K562 (cell line): ENCODE data around the gene LUZP1. TPM values are rescaled to one million over a fixed set of nuclear protein-coding genes. Genes with fewer than 3 reads are reported as not detected.

Experiments
- MGA ChIP-seq: fragments of 450-650 bp; IDR thresholded peaks from 2 replicates; pipeline ENCODE4 v1.6.1; 2016; ENCODE audit warnings: mild to moderate bottlenecking, moderate library complexity
- TAF15 ChIP-seq: fragments of 200-400 bp; formaldehyde crosslinking; IDR thresholded peaks from 2 replicates; pipeline ENCODE4 v1.6.1; 2017; ENCODE audit warnings: mild to moderate bottlenecking, low read depth, low read length, moderate library complexity
- TRIM25 ChIP-seq: fragments of 450-650 bp; IDR thresholded peaks from 2 replicates; pipeline ENCODE4 v1.7.0; 2016; ENCODE audit warnings: borderline replicate concordance
- ZNF239 ChIP-seq: fragments of 250-450 bp; sonication (Bioruptor Pico); IDR thresholded peaks from 2 replicates; pipeline ENCODE4 v1.4.0; 2020; ENCODE audit warnings: mild to moderate bottlenecking
- ZNF280B ChIP-seq: fragments of 250-450 bp; sonication (Bioruptor Pico); IDR thresholded peaks from 2 replicates; pipeline ENCODE4 v1.5.1; 2021; ENCODE audit warnings: mild to moderate bottlenecking
- ZNF717 ChIP-seq: fragments of 250-450 bp; sonication (Bioruptor Pico); IDR thresholded peaks from 2 replicates; pipeline ENCODE4 v1.5.0; 2021
- polyA plus RNA-seq, 8 experiments: library from polyadenylated mRNA; depleted of rRNA in 4 of 8; stranded (reverse) in 5 of 8; unstranded in 3 of 8; fragments of >200 nt; fragmentation: Nextera tagmentation in 2 of 8; fragmentation: Illumina TruSeq in 1 of 8; extraction: Ambion mirVana in 2 of 8; extraction: Trizol in 1 of 8; gene quantifications; 2 replicates each; pipeline versions ENCODE4 v1.2.1 to v1.2.3, GENCODE V29; 2011 to 2014; ENCODE audit warnings: inconsistent platforms in 1 of 8, missing spikeins in 1 of 8
- total RNA-seq, 7 experiments: library from RNA; depleted of rRNA in 6 of 7; stranded (reverse); fragments of >200 nt in 6 of 7; fragmentation: Illumina TruSeq in 2 of 7; extraction: Trizol in 2 of 7; gene quantifications; 2 replicates each; pipeline versions ENCODE4 v1.2.1 to v1.2.3, GENCODE V29; 2011 to 2021; ENCODE audit warnings: low replicate concordance in 1 of 7

Gene LUZP1
- total and polyA plus RNA-seq, 9 of the 15 experiments (the other 6 are each of a cell fraction or from before 2014, with no cell fraction given): 6.5 to 19.1 (median 12.4) TPM

- TF ChIP-seq TRIM25 (no peak), ZNF239 (no peak; the same call in 1 of the 2 replicates), TAF15 (no peak), ZNF717 (CRISPR knock-in tag) (no peak), ZNF280B (CRISPR knock-in tag) (no peak), MGA (no peak)
These were observed 1.1 kb downstream of the LUZP1 start (continued) for GRCh38 chr1:23167353-23168078.
